ENCODE measurements around the gene OR7G2.

- no peak for TF ChIP-seq CTCF (IDR thresholded peaks at IDR 0.05)
- TF ChIP-seq ZFX (IDR thresholded peaks at IDR 0.05; ENCODE audit: borderline replicate concordance), result no peak
Observed at GRCh38 chr19:9070066-9070465, 37.2 kb downstream of the OR7G2 start.
